NCI-H2227 (cell line): ENCODE data around the gene TMEM106C.
A peak's percentile ranks its signal among the peaks of the same experiment; 100 is the strongest.
"Not testable (repeated sequence)": the region's sequence is repeated elsewhere in the genome, so short reads cannot be mapped to it uniquely, and the experiment has no call there.

Experiments used
- DNase-seq: peaks from one replicate; lab custom pipeline; 2025; ENCODE audit not compliant: unreplicated experiment; lab: John Stamatoyannopoulos, UW

TMEM106C gene

DNA sequence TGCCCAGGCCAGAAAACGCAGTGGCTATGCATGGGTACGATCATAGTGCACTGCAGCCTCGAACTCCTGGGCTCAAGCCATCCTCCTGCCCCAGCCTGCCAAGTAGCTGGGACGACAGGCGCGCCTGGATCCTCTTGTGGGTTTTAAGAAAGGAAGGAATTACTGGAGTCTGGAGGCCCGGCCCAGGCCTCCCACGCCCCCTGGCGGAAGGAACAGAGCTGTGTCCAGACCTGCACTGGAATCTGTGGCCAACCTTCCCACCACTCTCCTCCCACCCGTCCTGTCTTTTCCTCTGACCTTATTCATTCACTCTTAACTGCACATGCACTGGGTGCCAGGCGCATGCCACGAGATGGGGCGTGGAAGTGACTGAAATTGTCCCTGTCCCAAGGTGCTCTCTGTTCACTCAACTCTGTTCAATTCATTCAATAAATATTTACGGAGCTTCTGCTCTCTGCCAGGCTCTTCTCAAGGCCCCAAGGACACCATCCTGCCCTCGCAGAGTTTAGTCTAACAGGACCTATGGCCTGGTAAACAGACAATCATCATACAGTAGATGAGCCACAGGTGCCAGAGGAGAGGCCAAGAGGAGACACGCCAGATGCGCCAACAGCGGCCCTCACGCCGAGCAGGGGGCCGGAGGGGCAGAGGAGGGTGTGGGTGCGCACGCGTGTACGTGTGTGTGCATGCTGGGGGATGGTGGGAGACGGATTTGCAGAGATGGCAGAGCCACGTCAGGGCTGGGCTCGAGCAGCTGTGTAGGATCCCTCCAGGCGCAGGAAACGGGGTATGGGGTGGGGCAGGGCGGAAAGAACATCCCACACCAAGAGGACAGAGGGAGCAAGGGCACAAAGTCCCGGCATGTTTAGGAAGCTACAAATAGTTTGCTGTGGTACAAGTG is 13.7 kb upstream of the TMEM106C start:
- peak; percentile 57 for DNase-seq

DNA sequence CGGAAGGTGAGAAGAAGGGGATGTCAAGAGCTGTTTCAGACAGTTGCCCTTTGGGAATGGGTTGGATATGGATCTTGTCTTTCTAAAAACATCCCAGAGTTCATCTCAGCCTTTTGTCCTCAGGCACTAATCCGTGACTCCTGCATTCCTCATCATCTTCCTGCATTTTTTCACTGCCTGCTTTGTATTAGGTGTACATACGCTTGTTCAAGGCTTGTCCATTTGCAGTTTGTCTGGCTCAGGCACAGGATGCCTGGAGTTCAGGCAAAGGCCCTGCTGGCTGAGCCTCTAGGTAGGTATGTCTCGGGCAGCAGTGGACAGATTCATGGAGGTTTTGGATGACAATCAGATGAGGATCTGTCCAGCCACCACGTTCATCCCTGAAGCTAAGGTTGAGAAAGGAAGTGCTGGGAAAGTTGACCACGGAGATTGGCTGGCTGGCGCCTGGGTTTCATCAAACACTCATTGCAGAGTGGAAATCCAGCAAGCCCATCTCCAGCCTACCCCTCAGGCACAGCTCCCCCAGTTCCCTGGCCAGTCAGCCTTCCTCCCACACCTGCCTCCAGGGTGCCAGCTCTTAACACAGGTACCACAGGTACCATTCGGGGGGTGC is 12.4 kb upstream of the TMEM106C start:
- no peak for DNase-seq

DNA sequence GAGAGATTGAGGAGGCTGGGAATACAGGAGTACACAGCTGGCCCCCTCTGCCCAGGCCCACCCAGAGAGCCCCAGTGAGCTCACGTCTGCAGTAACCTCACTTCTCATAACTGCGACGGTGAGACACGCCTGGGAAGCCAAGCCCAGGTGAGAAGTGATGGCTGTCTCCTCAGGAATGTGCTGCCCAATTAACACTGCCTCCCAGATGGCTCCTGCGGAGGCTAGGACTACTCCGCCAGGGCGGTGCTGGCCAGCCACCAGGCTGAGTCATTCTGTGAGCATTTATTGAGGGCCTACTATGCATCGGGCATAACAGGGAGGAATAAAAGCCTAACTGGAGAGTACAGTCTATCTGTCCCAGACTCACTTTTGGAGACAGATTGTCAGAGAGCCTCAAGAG is 9.3 kb upstream of the TMEM106C start:
- no peak for DNase-seq

DNA sequence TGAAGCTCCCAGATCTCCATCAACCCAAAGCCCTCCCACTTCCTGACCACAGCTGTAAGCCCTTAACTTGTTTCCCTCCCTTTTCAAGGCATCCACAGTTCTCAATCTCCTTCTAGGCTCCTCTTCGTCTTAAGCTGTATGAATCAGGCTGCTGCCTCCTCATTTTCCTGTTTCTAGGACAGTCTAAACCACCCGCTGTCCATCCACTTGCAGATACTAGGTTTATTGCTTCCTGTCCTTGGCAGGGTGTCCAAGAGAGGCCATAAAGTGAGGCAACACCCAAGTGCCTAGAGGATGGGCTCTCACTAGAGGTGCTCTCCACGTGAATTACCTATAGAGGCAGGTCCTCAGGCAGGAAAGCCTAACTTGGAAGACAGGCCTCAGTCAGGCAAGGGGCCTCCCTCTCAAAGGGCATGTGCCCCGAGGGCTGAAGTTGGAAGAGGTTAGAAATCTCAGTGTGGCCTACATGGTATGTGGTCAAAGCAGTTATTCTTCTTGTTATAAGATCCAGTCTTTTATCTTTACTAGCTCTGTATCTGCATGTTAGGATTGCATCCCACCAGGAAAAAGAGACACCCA is 8.8 kb upstream of the TMEM106C start:
- DNase-seq: no peak

DNA sequence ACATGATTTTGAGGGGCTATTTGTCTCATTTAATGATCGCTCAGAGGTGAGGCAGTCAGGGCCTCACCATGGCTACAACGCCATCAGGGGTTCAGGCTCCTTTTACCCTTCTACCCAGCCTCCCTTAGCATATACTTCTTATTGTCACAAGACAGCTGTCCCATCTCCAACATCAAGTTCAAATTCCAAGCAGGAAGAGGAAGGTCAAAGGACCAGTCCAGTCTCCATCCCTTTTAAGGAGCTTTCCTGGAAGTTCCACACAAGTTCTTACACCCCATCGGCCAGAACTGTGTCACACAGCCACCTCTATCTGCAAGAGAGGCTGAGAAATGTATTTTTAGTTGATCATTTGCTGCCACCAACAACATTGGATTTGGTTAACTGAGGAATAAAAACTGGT is 8.3 kb upstream of the TMEM106C start:
- no peak for DNase-seq

DNA sequence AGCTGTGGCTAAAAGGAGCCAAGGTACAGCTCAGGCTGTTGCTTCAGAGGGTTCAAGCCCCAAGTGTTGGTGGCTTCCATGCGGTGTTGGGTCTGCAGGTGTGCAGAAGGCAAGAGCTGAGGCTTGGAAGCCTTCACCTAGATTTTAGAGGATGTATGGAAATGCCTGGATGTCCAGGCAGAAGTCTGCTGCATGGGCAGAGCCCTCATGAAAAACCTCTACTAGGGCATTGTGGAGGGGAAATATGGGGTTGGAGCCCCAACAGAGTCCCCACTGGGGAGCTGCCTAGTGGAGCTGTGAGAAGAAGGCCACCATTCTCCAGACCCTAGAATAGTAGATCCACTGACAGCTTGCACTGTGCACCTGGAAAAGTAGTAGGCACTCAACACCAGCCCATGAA is 5.7 kb upstream of the TMEM106C start:
- not testable (repeated sequence) for DNase-seq

DNA sequence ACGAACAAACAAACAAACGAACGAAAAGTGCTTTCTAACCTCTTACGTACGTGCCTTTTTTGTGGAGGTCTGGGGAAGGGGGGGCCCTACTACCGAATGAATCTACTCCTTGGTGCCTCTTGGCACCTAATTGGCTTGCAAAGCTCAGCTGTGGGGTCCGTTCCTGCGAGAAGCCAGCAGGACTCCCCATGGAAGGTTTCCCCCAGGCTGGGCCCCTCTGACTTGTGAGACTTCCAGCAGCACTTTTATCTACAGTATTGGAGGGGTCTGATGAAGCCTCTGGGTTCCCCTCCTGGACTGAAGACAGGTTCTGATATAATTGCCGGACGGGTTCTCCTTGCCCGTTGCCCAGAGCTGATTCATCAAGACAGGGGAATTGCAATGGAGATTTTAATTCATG is 1.2 kb upstream of the TMEM106C start:
- no peak for DNase-seq

DNA sequence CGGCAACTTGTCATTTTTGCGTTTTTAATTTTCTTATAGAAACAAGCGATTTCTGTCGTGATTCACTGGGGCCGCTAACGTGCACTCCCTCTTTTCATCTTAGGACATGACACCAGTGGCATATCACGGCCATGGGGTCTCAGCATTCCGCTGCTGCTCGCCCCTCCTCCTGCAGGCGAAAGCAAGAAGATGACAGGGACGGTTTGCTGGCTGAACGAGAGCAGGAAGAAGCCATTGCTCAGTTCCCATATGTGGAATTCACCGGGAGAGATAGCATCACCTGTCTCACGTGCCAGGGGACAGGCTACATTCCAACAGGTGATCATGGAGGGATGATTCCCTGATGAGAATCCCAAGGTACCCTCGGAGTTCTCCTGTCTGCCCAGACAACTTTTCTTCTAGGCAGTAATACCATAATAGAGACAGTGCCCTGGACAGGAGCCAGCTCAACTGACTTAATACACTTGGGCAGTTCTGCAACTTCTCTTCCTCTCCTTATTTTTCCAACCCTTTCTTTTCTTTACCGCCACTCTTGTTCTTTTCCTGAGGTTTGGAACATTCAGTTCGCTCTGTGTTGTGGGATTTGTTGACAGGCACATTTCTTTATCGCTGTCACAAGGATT is 821 bp downstream of the TMEM106C start:
- peak; percentile 31 for DNase-seq

DNA sequence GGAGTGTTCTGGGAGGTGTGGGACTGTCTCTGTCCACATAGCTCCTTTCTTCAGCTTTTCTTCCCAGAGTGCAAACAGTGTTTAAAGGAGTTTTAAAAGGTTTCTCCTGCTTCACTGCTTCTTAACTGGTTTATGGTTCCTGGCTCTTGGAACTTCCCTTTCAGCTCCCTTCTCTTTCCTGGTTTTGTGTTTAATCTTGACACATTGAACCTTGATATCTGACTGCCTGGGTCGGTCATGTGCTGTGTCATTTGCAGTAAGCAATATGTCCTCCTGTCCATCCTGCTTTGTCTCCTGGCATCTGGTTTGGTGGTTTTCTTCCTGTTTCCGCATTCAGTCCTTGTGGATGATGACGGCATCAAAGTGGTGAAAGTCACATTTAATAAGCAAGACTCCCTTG is 2.2 kb downstream of the TMEM106C start:
- no peak for DNase-seq

DNA sequence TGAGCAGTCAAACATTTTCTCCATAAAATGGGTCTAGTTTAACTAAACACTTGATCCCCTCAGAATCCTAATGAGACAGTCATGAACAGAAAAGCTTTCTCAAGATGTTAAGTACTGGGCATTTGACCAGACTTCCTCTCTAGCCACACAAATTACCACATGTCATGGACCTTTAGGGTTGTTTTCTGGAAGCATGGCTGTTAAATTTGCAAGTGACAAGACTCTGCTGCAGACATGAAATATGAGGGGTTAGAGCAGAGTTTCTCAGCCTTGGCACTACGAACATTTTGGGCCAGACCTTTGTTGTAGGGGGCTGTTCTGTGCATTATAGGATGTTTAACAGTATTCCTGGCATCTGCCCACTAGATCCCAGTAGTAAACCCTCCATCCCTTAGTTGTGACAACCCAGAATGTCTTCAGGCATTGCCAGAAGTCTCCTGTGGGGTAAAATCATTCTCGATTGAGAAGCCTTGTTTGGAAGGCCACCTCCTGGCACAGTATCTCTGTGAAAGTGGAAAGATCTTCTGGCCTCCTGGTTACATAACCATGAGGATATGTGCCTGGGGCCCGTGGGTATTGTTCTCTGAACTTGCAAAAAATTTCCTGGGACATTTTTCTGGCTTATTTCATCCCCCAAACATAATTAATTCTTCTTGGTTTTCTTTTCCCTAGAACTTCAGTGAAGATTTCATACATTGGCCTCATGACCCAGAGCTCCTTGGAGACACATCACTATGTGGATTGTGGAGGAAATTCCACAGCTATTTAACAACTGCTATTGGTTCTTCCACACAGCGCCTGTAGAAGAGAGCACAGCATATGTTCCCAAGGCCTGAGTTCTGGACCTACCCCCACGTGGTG is 4.3 kb downstream of the TMEM106C start:
- DNase-seq: no peak

DNA sequence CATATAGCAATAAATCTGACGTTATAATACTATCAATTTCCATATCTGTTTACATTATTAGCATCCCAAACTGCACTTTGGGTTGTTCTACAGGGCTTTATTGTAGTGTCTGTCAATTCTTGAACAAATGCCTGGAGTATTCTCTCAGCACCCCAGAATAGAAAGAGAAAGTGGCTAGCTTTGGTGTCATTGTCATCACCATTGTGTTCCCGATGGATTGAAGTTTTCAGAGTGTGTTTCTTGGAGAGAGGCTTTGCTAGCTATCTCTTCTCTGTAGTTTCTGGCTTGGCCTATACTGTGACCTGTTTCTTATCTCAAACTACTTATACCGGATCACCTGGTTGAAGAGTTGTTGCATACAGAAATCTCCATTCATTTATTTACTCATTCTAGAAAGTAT is 6.4 kb downstream of the TMEM106C start:
- DNase-seq: no peak

DNA sequence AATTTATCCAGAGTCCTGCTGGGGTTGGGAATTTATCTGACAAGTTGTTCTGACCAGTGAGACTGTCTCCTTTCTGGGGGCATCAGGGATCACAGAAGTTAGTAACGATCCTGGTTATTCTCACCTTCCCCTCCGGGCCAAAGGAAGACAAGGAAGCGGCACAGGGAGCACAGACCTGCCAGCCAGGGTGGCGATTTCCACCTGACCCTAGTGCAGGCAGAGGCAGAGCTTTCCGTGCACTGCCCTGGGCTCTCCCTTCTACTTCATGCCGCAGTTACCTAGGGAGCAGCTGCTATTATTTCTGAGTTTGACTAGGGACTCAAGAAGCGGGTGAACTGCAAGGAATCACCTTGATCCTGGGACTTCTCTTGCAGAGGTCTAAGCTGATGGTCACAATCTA is 7.4 kb downstream of the TMEM106C start:
- no peak for DNase-seq

DNA sequence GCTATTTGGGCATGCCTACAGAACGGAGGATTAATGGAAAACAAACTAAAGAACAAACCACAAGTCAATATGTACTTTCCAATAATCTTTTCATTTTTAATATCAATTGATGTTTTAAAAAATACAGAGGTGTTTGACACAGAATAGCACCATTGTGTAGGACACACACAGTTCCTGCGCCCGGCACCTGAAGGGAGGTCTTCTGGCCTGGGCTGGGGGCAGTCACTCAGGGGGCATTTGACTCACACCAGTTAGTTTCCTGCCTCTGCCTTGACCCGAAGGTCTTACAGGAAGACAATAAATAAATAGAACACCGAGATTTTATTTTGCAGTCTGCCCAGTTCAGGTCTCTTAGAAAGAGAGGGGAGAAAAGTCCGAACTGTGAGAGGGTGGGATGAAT is 9.5 kb downstream of the TMEM106C start:
- DNase-seq: no peak

DNA sequence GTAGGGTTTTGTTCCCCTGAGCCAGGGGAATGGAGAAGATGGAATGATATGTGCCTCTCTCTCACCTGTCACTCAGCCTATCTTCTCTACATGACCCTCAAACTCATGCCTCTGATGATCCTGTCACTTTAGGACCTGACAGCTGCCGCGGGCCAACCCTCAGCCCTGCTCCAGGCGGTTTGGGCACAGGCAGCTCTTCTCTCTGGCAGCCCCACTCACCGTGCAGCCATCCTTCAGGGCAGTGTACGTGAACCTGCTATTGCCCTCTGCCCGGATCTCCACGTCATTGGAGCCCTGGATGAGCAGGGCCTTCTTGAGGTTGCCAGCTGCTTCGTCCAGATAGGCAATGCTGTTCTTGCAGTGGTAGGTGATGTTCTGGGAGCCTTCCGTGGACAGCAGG is 10.5 kb downstream of the TMEM106C start:
- DNase-seq: no peak

DNA sequence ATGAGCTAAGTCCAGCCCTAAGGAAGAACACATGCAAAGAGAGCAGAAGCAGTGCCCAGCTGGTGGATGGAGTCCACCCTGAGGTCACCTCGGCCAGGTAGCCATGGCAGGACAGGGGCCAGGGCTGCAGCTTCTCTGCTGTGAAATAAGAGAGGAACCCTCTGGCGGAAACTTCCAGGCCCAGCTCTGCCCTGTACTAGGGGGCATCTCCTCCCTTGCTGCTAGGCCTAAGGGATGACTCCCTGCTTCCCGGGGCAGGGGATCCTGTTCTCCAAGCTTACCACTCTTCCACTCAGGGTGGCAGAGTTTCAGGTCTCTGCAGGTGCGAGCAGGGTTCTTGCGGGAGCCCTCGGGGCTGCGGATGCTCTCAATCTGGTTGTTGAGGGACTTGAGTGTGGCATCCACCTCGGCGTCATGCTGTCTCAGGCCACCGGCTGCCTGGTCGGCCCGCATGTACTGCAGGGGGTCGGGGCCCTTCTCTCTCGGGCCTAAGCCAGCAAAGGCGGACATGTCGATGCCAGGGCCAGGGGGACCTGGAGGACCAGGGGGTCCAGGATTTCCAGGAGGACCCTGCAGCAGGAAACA is 11.7 kb downstream of the TMEM106C start:
- no peak for DNase-seq

DNA sequence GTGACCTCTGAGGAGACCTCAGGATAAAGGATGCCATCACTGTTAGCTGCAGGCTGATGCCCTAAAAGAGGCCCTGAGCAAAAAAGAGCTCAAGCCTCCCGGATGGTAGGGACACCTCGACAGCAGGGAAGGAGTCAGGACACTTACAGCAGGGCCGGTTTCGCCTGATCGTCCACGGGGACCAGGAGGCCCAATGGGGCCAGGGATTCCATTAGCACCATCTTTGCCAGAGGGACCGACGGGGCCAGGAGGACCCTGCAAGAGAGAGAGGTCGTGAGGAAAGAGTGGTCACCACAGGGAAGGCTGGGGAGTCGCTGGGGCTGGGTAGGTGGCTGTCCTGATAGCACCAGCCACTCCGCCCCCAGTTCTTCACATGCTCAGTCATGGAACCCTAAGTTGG is 12.4 kb downstream of the TMEM106C start:
- no peak for DNase-seq

DNA sequence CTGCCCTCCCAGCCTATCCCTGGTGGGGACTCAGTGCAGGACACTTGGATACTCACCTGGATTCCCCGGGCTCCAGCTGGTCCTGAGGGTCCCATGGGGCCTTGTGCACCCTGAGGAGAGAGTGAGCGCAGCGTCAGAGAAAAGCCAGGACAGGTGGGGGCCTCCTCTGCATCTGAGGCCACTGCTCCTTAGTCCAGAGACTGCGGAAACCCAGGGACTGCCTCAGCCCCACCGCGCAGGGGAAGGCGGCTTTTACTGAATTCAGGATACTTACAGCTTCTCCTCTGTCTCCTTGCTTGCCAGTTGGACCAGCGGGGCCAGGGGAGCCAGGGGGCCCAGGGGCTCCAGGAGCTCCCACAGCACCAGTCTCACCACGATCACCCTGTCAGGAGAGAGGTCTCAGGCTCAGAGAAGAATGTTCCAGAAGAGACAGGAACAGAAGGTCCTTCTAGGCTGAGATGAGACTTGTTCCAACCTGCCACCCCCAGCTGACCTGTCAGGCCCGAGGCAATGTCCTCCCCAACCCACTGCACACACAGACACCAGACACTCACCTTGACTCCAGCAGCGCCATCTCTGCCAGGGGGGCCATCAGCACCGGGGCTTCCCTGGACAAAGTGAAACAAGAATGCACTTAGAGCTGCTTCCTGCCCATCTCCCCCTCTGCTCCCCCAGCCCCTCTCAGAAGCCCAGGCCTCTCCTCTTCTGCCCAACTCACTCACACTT is 13.8 kb downstream of the TMEM106C start:
- no peak for DNase-seq

DNA sequence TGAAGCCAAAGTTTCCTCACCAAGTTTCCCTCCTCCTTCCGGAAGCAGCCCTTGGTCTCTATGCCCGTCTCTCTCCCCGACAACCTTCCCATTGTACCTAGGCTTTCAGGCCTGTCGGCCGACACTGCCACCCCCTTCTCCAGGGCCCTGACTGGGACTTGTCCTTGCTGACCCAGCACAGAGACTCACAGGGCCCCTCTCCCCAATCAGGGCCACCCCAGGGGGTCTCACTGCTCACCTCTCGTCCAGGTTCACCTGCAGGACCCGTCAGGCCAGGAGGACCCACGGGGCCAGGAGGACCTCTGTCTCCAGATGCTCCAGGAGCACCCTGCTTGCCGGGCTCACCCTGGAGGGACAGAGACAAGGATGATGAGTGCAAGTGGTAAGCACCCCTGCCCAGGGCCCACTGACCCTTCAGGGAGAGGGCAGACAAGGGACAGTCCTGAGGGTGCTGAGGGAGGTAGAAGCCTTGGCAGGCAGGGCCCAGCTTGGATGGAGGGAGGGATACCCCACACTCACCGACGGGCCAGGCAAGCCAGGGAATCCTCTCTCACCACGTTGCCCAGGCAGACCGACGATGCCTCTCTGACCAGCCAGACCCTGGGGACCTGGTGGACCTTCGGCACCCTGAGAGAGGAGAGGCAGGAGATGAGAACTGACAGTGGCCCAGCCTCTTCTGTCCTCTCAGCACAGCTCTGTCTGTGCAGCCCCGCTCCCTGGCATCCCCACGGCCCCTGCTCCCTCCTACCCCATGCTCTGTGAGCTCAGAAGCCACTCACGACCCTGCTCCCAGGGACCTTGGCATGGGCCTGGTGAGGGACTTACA is 14.6 kb downstream of the TMEM106C start:
- DNase-seq: no peak

DNA sequence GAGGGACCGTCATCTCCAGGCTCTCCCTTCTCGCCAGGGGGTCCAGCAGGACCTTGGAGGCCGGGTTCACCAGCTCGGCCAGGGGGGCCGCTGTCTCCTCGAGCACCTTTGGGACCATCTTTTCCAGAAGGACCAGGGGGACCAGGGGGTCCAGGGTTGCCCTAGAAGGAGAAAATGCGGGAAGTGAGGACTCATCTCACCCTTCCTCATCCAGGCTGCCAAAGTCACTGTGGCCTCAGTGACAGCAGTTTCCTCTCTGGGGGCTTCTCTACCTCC is 15.1 kb downstream of the TMEM106C start:
- no peak for DNase-seq
